Prostate gland (tissue), 2 donors: ENCODE data around the gene PRG3. TPM values are rescaled to one million over a fixed set of nuclear protein-coding genes. Genes with fewer than 3 reads are reported as not detected.

Experiments
- DNase-seq: peaks from one replicate; pipeline ENCODE4 v3.0.0-alpha.2; 2019; ENCODE audit warnings: low spot score
- H3K27ac ChIP-seq, 2 donors: fragments of 200-600 bp; sonication (generic); 2 replicates each; pipeline ENCODE4 v1.5.1; 2017 to 2019
- H3K27me3 ChIP-seq: fragments of 200-600 bp; sonication (generic); replicated peaks from 2 replicates; pipeline ENCODE4 v1.5.1; 2019; ENCODE audit not compliant: insufficient read depth
- H3K36me3 ChIP-seq, 2 donors: fragments of 200-600 bp; sonication (generic); 1 replicate in 1 of 2; 2 replicates in 1 of 2; pipeline versions ENCODE4 v1.5.1 to v1.8.1; 2017 to 2019
- H3K4me1 ChIP-seq: fragments of 200-600 bp; sonication (generic); replicated peaks from 2 replicates; pipeline ENCODE4 v1.5.1; 2019
- H3K4me3 ChIP-seq, 2 donors: fragments of 200-600 bp; sonication (generic); 2 replicates each; pipeline ENCODE4 v1.5.1; 2017 to 2019
- H3K9me3 ChIP-seq: fragments of 200-600 bp; sonication (generic); 2 replicates; pipeline ENCODE4 v1.5.1; 2017
- CTCF ChIP-seq, 4 experiments: fragments of 200-600 bp in 2 of 4; fragments of 450-650 bp in 2 of 4; sonication (generic) in 2 of 4; IDR thresholded peaks; 1 replicate in 3 of 4; 2 replicates in 1 of 4; pipeline ENCODE4 v1.5.1; 2016 to 2019; ENCODE audit warnings: antibody characterized with exemption in 4 of 4, mild to moderate bottlenecking in 2 of 4, moderate library complexity in 2 of 4
- POLR2A ChIP-seq: fragments of 450-650 bp; IDR thresholded peaks from one replicate; pipeline ENCODE4 v1.6.1; 2016; ENCODE audit warnings: antibody characterized with exemption, mild to moderate bottlenecking
- POLR2AphosphoS5 ChIP-seq: sonication (generic); formaldehyde crosslinking; IDR thresholded peaks from one replicate; pipeline ENCODE4 v1.6.1; 2017; ENCODE audit warnings: antibody characterized with exemption
- whole genome bisulfite sequencing: methylation state at CpG from one replicate; pipeline ENCODE4 v1.1.5; 2018; 5-methylcytosine and 5-hydroxymethylcytosine counted together
- intact Hi-C: fragments of 100-400 bp; cut with DNase I; formaldehyde crosslinking; loops from one replicate; pipeline ENCODE4 v1.14.2; 2022
- total RNA-seq, 2 donors: library from RNA; depleted of rRNA; stranded (reverse); fragments of >200 nt; gene quantifications; one replicate each; pipeline ENCODE4 v1.1.0, GENCODE V29; 2016

Gene PRG3
- total RNA-seq, 2 donors from 2014 or later, result not detected

- TF ChIP-seq POLR2AphosphoS5, result no peak
- no peak for TF ChIP-seq POLR2A
- no peak for TF ChIP-seq CTCF (IDR thresholded peaks at IDR 0.05)
- intact Hi-C loops, result no loop called here
These were observed 46.0 kb downstream of the PRG3 start for GRCh38 chr11:57335023-57335342.

GRCh38 chr11:57332694-57333440 lies 48.1 kb downstream of the PRG3 start:
- H3K27me3 ChIP-seq, result no peaks in the 10 kb centered on the region
- no peaks in the 10 kb centered on the region for H3K9me3 ChIP-seq

More at GRCh38 chr11:57335023-57335342, 46.0 kb downstream of the PRG3 start:
- Histone ChIP-seq H3K4me1 (no peaks in the 10 kb centered on the region), H3K9me3 (no peaks in the 10 kb centered on the region), H3K36me3 (peaks cover 9 to 32% of the 10 kb centered on the region in 2 donors), H3K27me3 (no peaks in the 10 kb centered on the region), H3K27ac (peak overlapping the region; percentile 80 to 89), H3K4me3 (peak overlapping the region; percentile 61 to 88)
- no peak for DNase-seq
- WGBS, result 5% methylated on average over 7 of the region's 7 CpGs

GRCh38 chr11:57331720-57332119 lies 49.2 kb downstream of the PRG3 start:
- H3K4me1 ChIP-seq, result no peaks in the 10 kb centered on the region
- peaks cover 11 to 33% of the 10 kb centered on the region in 2 donors for H3K36me3 ChIP-seq
- H3K4me3 ChIP-seq, result no peak overlapping the region
- H3K9me3 ChIP-seq, result no peaks in the 10 kb centered on the region
- no peak for DNase-seq
- H3K27me3 ChIP-seq, result no peaks in the 10 kb centered on the region
- intact Hi-C loops, result loop anchor here (5.0 kb wide), 1 partner anchor 96 kb away; the partner anchor contains the start of gene SLC43A3
- no peak overlapping the region for H3K27ac ChIP-seq
- TF ChIP-seq POLR2AphosphoS5 (no peak), CTCF (IDR thresholded peaks at IDR 0.05) (no peak), POLR2A (no peak)
- WGBS, result 90% methylated on average over 14 of the region's 14 CpGs

More at GRCh38 chr11:57332694-57333440, 48.1 kb downstream of the PRG3 start:
- intact Hi-C loops, result loop anchor here (5.0 kb wide), 1 partner anchor 94 kb away; the partner anchor contains the start of gene SLC43A3
- no peak for DNase-seq
- no peaks in the 10 kb centered on the region for H3K4me1 ChIP-seq
- TF ChIP-seq POLR2AphosphoS5 (no peak), CTCF (IDR thresholded peaks at IDR 0.05) (no peak), POLR2A (no peak)
- no peak overlapping the region for H3K4me3 ChIP-seq
- no peak overlapping the region for H3K27ac ChIP-seq
- H3K36me3 ChIP-seq, result peaks cover 11 to 33% of the 10 kb centered on the region in 2 donors
- 92% methylated on average over 11 of the region's 11 CpGs for WGBS

DNA sequence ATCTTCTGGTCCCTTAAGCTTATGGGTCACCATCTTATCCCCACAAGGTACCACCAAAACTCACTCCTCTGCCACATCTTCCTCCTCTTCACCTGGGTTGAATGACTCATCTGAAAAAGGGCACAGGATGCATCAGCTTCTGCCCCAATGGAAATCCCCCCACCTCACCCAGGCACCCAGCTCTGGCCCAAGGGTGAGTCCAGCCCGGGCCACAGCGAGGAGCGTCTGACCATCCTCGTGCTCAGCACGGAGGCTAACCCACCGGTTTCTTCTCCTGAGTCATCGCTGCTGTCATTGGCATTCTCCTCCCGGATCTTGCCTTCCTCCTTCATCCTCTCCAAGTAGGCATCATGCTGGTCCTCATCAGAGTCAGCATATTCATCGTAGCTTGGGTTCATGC lies 50.9 kb downstream of the PRG3 start:
- 93% methylated on average over 9 of the region's 9 CpGs for WGBS
- no peak for TF ChIP-seq CTCF (IDR thresholded peaks at IDR 0.05)
- TF ChIP-seq POLR2AphosphoS5, result no peak
- TF ChIP-seq POLR2A, result no peak
- Histone ChIP-seq H3K9me3 (no peaks in the 10 kb centered on the region), H3K27ac (no peak overlapping the region), H3K4me1 (peaks cover 10% of the 10 kb centered on the region), H3K4me3 (no peak overlapping the region), H3K27me3 (no peaks in the 10 kb centered on the region), H3K36me3 (peaks cover 11 to 33% of the 10 kb centered on the region in 2 donors)
- DNase-seq, result no peak
- intact Hi-C loops, result loop anchor here (5.0 kb wide), 1 partner anchor 97 kb away; the partner anchor contains the start of gene SLC43A3

GRCh38 chr11:57327721-57328120 lies 53.2 kb downstream of the PRG3 start:
- WGBS, result 94% methylated on average over 5 of the region's 5 CpGs
- Histone ChIP-seq H3K27me3 (no peaks in the 10 kb centered on the region), H3K36me3 (peaks cover 11 to 24% of the 10 kb centered on the region in 2 donors), H3K4me1 (peaks cover 12% of the 10 kb centered on the region), H3K9me3 (no peaks in the 10 kb centered on the region), H3K27ac (peak overlapping the region in 1 of 2 donors; percentile 37), H3K4me3 (no peak overlapping the region)
- intact Hi-C loops, result loop anchor here (10.0 kb wide), 1 partner anchor 1247 kb away; the partner anchor contains the start of genes LPXN and ZFP91
- no peak for DNase-seq
- no peak for TF ChIP-seq POLR2A

Other genes with a start within 250 kb of the PRG3 start
- gene LRRC55, start 199.2 kb downstream of the PRG3 start, total RNA-seq, result under 1 TPM in 1 of 2 donors, not detected in 1; 0.23 TPM
- 1 to 10 TPM in 1 of 2 donors, not detected in 1; 1.7 TPM for gene APLNR, start 143.9 kb downstream of the PRG3 start, total RNA-seq
- 100 to 1,000 TPM; 140 to 158 TPM for gene TNKS1BP1, start 56.2 kb downstream of the PRG3 start, total RNA-seq
- gene SSRP1, start 45.3 kb downstream of the PRG3 start, total RNA-seq, result 10 to 100 TPM; 82.6 to 85.4 TPM
- gene P2RX3, start 42.8 kb downstream of the PRG3 start, total RNA-seq, result under 1 TPM in 1 of 2 donors, not detected in 1; 0.40 TPM
- under 1 TPM in 1 of 2 donors, not detected in 1; 0.36 TPM for gene PRG2, start 9.5 kb upstream of the PRG3 start, total RNA-seq
- gene SLC43A3, start 46.0 kb upstream of the PRG3 start, total RNA-seq, result 10 to 100 TPM; 23.3 to 39.8 TPM
- 1 to 10 TPM in 1 of 2 donors, under 1 TPM in 1; 0.51 to 2.0 TPM for gene RTN4RL2, start 79.4 kb upstream of the PRG3 start, total RNA-seq
- 10 to 100 TPM; 18.2 to 20.9 TPM for gene SLC43A1, start 134.6 kb upstream of the PRG3 start, total RNA-seq
- 10 to 100 TPM; 35.2 to 44.3 TPM for gene TIMM10, start 149.6 kb upstream of the PRG3 start, total RNA-seq
- gene SMTNL1, start 156.4 kb upstream of the PRG3 start, total RNA-seq, result 1 to 10 TPM in 1 of 2 donors, not detected in 1; 1.4 TPM
- 10 to 100 TPM; 42.3 to 44.6 TPM for gene UBE2L6, start 186.5 kb upstream of the PRG3 start, total RNA-seq
- gene SERPING1, start 216.5 kb upstream of the PRG3 start, total RNA-seq, result 100 to 1,000 TPM in 1 of 2 donors, 10 to 100 TPM in 1; 88.7 to 205 TPM